ENCODE measurements around the gene FDX1. TPM values are rescaled to one million over a fixed set of nuclear protein-coding genes. Genes with fewer than 3 reads are reported as not detected.

FDX1 gene
- total and polyA plus RNA-seq, 11 donors, result 12.3 to 28.5 (median 21.1) TPM

DNA sequence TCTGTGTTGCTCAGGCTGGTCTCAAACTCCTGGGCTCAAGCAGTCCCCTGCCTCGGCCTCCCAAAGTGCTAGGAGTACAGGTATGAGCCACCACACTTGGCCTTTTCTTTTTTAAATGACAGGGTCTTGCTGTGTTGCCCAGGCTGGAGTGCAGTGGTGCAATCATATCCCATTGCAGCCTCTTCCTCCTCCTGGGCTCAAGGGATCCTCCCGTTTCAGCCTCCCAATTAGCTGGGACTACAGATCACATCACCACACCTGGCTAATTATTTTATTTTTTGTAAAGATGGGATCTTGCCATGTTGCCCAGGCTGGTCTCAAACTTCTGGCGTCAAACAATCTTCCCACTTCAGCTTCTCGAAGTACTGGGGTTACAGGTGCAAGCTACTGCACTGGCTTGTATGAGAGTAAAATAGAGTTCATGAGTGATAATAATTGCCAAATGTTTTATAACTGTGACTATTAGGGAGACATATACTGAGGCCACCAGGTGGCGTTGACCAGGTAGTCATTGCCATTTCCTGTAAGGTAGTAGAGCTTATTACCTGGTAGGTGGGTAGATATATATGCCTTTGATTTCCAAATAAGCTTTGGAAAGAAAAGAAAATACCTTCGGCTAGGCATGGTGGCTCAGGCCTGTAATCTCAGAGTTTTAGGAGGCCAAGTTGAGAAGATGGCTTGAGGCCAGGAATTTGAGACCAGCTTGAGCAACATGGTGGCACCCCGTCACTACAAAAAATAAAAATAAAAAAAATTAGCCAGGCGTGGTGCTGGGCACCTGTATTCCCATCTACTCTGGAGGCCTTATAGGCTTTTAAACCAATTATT lies 5.4 kb downstream of the FDX1 start:
- Histone ChIP-seq H3K27me3 (no peaks in the 10 kb centered on the region), H3K27ac (no peak overlapping the region), H3K36me3 (peaks cover 0 to 29% (median 18%) of the 10 kb centered on the region in 9 donors), H3K4me1 (peaks cover 0 to 49% (median 42%) of the 10 kb centered on the region in 12 donors), H3K9me3 (no peaks in the 10 kb centered on the region), H3K4me3 (no peak overlapping the region)
- no peak for TF ChIP-seq POLR2A (IDR thresholded peaks at IDR 0.05)
- TF ChIP-seq, protein P1, sequence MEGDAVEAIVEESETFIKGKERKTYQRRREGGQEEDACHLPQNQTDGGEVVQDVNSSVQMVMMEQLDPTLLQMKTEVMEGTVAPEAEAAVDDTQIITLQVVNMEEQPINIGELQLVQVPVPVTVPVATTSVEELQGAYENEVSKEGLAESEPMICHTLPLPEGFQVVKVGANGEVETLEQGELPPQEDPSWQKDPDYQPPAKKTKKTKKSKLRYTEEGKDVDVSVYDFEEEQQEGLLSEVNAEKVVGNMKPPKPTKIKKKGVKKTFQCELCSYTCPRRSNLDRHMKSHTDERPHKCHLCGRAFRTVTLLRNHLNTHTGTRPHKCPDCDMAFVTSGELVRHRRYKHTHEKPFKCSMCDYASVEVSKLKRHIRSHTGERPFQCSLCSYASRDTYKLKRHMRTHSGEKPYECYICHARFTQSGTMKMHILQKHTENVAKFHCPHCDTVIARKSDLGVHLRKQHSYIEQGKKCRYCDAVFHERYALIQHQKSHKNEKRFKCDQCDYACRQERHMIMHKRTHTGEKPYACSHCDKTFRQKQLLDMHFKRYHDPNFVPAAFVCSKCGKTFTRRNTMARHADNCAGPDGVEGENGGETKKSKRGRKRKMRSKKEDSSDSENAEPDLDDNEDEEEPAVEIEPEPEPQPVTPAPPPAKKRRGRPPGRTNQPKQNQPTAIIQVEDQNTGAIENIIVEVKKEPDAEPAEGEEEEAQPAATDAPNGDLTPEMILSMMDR (IDR thresholded peaks at IDR 0.05), result peak in 1 of 12 donors; percentile 14
- ATAC-seq, result peak in 1 of 4 donors; percentile 35
- DNase-seq, result no peak
- intact Hi-C loops (cut with DNase I), result loop anchor here (2.0 to 10.0 kb wide), 8 partner anchors 58 to 800 kb away; partner anchors contain the start of gene RDX (in 2 of the 10)
- 81 to 87% (median 85%) methylated on average over 8 of the region's 8 CpGs for WGBS, 4 donors

DNA sequence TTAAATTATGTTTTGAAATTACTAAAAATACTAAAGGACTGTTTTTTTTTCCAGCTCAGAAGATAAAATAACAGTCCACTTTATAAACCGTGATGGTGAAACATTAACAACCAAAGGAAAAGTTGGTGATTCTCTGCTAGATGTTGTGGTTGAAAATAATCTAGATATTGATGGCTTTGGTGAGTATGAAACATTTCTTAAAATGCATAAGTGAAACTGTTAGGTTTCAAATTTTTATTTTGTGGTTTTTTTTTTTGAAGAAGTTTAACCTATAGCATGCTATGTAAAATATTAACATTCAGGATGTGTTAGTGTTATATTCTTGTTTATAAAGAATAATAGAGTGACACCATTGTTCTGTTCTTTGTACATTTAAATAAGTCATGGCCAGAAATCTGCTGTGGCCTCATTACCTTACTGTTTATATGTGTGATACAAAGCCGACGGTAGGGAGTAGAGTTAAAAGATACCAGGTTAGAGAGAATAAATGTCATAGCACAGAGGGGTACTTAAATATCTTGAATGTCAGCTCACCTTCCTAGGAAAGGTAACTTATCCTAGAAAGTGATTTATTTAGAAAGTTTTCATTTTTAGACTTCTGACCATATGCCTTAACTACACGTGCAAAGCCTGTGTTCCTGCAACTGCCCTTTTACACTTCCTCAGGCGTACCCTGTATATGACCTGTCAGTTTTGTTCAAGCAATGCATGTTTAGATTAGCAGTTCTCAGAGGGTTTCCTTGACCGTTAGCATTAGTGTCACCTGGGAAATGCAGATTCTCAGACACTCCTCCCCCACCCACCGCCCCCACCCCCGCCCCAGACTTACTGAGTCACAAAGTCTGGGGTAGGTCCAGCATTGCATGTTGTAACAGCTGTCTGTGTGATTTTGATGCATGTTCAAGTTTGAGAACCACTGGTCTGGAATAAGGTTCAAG lies 6.3 kb downstream of the FDX1 start:
- H3K27ac ChIP-seq, result peak overlapping the region in 1 of 12 donors; percentile 21
- TF ChIP-seq, protein P1 (IDR thresholded peaks at IDR 0.05), result no peak
- TF ChIP-seq POLR2A (IDR thresholded peaks at IDR 0.05), result no peak
- 54 to 66% (median 60%) methylated on average over 8 of the region's 8 CpGs for WGBS, 4 donors
- DNase-seq (no peak), ATAC-seq (peak in 3 of 4 donors; percentile 48 to 65 (median 48))
- H3K27me3 ChIP-seq, result no peaks in the 10 kb centered on the region
- intact Hi-C loops (cut with DNase I), result loop anchor here in 6 of 10 donors (2.0 to 10.0 kb wide), 6 partner anchors 141 to 799 kb away; partner anchors contain the start of gene RDX (in 2 of the 6)
- H3K4me3 ChIP-seq, result no peak overlapping the region
- no peaks in the 10 kb centered on the region for H3K9me3 ChIP-seq
- H3K36me3 ChIP-seq, result peaks cover 0 to 36% (median 21%) of the 10 kb centered on the region in 9 donors
- peaks cover 0 to 46% (median 41%) of the 10 kb centered on the region in 12 donors for H3K4me1 ChIP-seq

DNA sequence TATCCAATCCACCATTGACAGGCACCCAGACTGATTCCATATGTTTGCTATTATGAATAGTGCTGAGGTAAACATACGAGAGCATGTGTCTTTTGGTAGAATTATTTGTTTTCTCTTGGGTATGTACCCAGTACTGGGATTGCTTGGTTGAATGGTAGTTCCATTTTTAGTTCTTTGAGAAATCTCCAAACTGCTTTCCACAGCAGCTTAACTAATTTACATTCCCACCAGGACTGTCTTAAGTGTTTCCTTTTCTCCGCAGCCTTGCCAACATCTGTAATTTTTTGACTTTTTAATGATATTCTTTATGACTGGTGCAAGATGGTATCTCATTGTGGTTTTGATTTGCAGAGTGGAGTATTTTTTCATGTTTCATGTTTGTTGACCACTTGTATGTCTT lies 8.3 kb downstream of the FDX1 start:
- no peak for TF ChIP-seq POLR2A (IDR thresholded peaks at IDR 0.05)
- TF ChIP-seq, protein P1 (IDR thresholded peaks at IDR 0.05), result no peak
- Histone ChIP-seq H3K4me3 (no peak overlapping the region), H3K9me3 (no peaks in the 10 kb centered on the region), H3K4me1 (peaks cover 0 to 29% (median 22%) of the 10 kb centered on the region in 12 donors), H3K27me3 (no peaks in the 10 kb centered on the region), H3K36me3 (peaks cover 0 to 48% (median 27%) of the 10 kb centered on the region in 9 donors), H3K27ac (no peak overlapping the region)
- no peak for ATAC-seq
- no peak for DNase-seq
- WGBS, 4 donors, result 89 to 96% (median 92%) methylated on average over 2 of the region's 2 CpGs
- intact Hi-C loops (cut with DNase I), result loop anchor here in 5 of 10 donors (10.0 kb wide), 4 partner anchors 143 to 797 kb away; partner anchors contain the start of gene RDX (in 2 of the 5)
